Measurements from ENCODE around the gene NAV2. TPM values are rescaled to one million over a fixed set of nuclear protein-coding genes. Genes with fewer than 3 reads are reported as not detected.

Gene NAV2
- total RNA-seq, 1 experiment from 2014 or later = 23.3 TPM

- POLR2A ChIA-PET (ENCODE audit: unreplicated experiment) = no interaction called here
- Histone ChIP-seq H3K4me3 (no peak overlapping the region), H3K9me2 (ENCODE audit: insufficient read depth) (no peaks in the 10 kb centered on the region), H3K79me2 (ENCODE audit: low read depth) (no peaks in the 10 kb centered on the region), H3K4me2 (no peak overlapping the region), H3K27ac (no peak overlapping the region), H2AFZ (no peak overlapping the region), H3K27me3 (ENCODE audit: insufficient read depth, low read depth) (no peaks in the 10 kb centered on the region), H3F3A (ENCODE audit: insufficient read depth, low read depth) (no peaks in the 10 kb centered on the region; the same call in 1 of the 2 replicates), H4K20me1 (ENCODE audit: insufficient read depth) (no peaks in the 10 kb centered on the region), H3K36me3 (ENCODE audit: low read depth) (no peaks in the 10 kb centered on the region), H3K4me1 (replicated peaks; ENCODE audit: insufficient read depth) (peaks cover 3% of the 10 kb centered on the region; the same call in 1 of the 2 replicates), H3K9me3 (ENCODE audit: insufficient read depth, low read depth) (no peaks in the 10 kb centered on the region)
- no peak for DNase-seq
- intact Hi-C loops (cut with micrococcal nuclease; ENCODE audit: unreplicated experiment) = loop anchor here (10.0 kb wide), 1 partner anchor 399 kb away; no protein-coding TSS in a partner anchor
- no TSS peak for BruUV-seq (replicated peaks)
- TF ChIP-seq CTCF (conservative IDR thresholded peaks at IDR 0.05) = no peak
- no peak for TF ChIP-seq EZH2 (IDR thresholded peaks at IDR 0.05; ENCODE audit: low read depth)
- CTCF ChIA-PET = interaction anchor here (0.6 kb wide), 1 partner anchor 162 kb away, joined by 3 read pairs; no protein-coding TSS in a partner anchor
Measured at GRCh38 chr11:19956228-19956627, 243.6 kb downstream of the NAV2 start.

- DNase-seq = no peak
- no peaks in the 10 kb centered on the region for H3F3A ChIP-seq (ENCODE audit: insufficient read depth, low read depth)
- no peaks in the 10 kb centered on the region for H4K20me1 ChIP-seq (ENCODE audit: insufficient read depth)
- POLR2A ChIA-PET (ENCODE audit: unreplicated experiment) = no interaction called here
- no peaks in the 10 kb centered on the region for H3K79me2 ChIP-seq (ENCODE audit: low read depth)
- H3K27me3 ChIP-seq (ENCODE audit: insufficient read depth, low read depth) = no peaks in the 10 kb centered on the region
- CTCF ChIA-PET = no interaction called here
- H3K27ac ChIP-seq = no peak overlapping the region
- H3K36me3 ChIP-seq (ENCODE audit: low read depth) = no peaks in the 10 kb centered on the region
- BruUV-seq (replicated peaks) = no TSS peak
- no peak overlapping the region for H2AFZ ChIP-seq
- no peaks in the 10 kb centered on the region for H3K9me2 ChIP-seq (ENCODE audit: insufficient read depth)
- H3K4me3 ChIP-seq = no peak overlapping the region
- intact Hi-C loops (cut with micrococcal nuclease; ENCODE audit: unreplicated experiment) = loop anchor here (10.0 kb wide), 1 partner anchor 397 kb away; no protein-coding TSS in a partner anchor
- TF ChIP-seq EZH2 (IDR thresholded peaks at IDR 0.05; ENCODE audit: low read depth) = no peak
- no peak for TF ChIP-seq CTCF (conservative IDR thresholded peaks at IDR 0.05)
- no peaks in the 10 kb centered on the region for H3K4me1 ChIP-seq (replicated peaks; ENCODE audit: insufficient read depth)
- no peaks in the 10 kb centered on the region for H3K9me3 ChIP-seq (ENCODE audit: insufficient read depth, low read depth)
- H3K4me2 ChIP-seq = no peak overlapping the region
Measured at GRCh38 chr11:19957294-19957943, 244.8 kb downstream of the NAV2 start.

GRCh38 chr11:19958204-19958603 lies 245.6 kb downstream of the NAV2 start:
- TF ChIP-seq CTCF (conservative IDR thresholded peaks at IDR 0.05) (no peak), EZH2 (IDR thresholded peaks at IDR 0.05; ENCODE audit: low read depth) (no peak)
- CTCF ChIA-PET = no interaction called here
- Histone ChIP-seq H3F3A (ENCODE audit: insufficient read depth, low read depth) (no peaks in the 10 kb centered on the region), H3K79me2 (ENCODE audit: low read depth) (no peaks in the 10 kb centered on the region), H3K9me3 (ENCODE audit: insufficient read depth, low read depth) (no peaks in the 10 kb centered on the region), H2AFZ (no peak overlapping the region), H3K36me3 (ENCODE audit: low read depth) (no peaks in the 10 kb centered on the region), H4K20me1 (ENCODE audit: insufficient read depth) (no peaks in the 10 kb centered on the region), H3K9me2 (ENCODE audit: insufficient read depth) (no peaks in the 10 kb centered on the region), H3K27ac (no peak overlapping the region), H3K4me2 (no peak overlapping the region), H3K4me3 (no peak overlapping the region), H3K4me1 (replicated peaks; ENCODE audit: insufficient read depth) (no peaks in the 10 kb centered on the region), H3K27me3 (ENCODE audit: insufficient read depth, low read depth) (no peaks in the 10 kb centered on the region)
- no TSS peak for BruUV-seq (replicated peaks)
- intact Hi-C loops (cut with micrococcal nuclease; ENCODE audit: unreplicated experiment) = loop anchor here (10.0 kb wide), 1 partner anchor 397 kb away; no protein-coding TSS in a partner anchor
- no peak for DNase-seq
- POLR2A ChIA-PET (ENCODE audit: unreplicated experiment) = no interaction called here

Measured in PC-9 (cell line).